ENCODE data around the gene EIPR1. TPM values are rescaled to one million over a fixed set of nuclear protein-coding genes. Genes with fewer than 3 reads are reported as not detected.

The EIPR1 gene
- total RNA-seq, 1 experiment from 2014 or later, result 22.8 TPM

DNA sequence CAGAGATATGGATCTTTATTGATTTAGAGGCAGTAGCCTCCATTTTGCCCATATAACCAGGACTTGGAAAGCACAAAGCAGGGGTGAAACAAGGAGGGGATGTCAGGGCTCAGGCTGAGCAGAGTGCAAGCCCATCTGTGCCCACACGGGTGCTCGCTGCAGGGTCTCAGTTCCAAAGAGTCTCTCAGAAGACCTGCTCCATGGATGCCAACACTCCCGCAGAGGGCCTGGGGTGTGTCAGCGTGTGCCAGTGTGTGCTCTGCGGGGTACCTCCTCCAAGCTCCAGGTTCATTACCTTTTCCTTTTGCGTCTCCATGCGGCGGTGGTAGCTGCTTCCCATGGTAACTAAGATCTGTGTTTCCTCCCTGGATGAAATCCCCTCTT, 107.5 kb downstream of the EIPR1 start:
- CTCF ChIA-PET, result no interaction called here
- H3K27me3 Mint-ChIP-seq (ENCODE audit: low read depth), result no peaks in the 10 kb centered on the region
- peaks cover 17% of the 10 kb centered on the region; the same call in 1 of the 2 replicates for H3K36me3 Mint-ChIP-seq
- no peak overlapping the region for H3K4me3 Mint-ChIP-seq
- H3K4me1 Mint-ChIP-seq, result peaks cover 20% of the 10 kb centered on the region
- DNase-seq (ENCODE audit: low spot score) (no peak), ATAC-seq (no peak)
- no peak for TF ChIP-seq NR3C1 (CRISPR knock-in tag; conservative IDR thresholded peaks at IDR 0.05; ENCODE audit: low read depth)
- no peak for TF ChIP-seq NFATC4 (CRISPR knock-in tag; IDR thresholded peaks at IDR 0.05)
- no peak for TF ChIP-seq TP53 (CRISPR knock-in tag; IDR thresholded peaks at IDR 0.05)
- no peak for TF ChIP-seq RELA (CRISPR knock-in tag; IDR thresholded peaks at IDR 0.05; ENCODE audit: borderline replicate concordance)
- TF ChIP-seq, protein P1, sequence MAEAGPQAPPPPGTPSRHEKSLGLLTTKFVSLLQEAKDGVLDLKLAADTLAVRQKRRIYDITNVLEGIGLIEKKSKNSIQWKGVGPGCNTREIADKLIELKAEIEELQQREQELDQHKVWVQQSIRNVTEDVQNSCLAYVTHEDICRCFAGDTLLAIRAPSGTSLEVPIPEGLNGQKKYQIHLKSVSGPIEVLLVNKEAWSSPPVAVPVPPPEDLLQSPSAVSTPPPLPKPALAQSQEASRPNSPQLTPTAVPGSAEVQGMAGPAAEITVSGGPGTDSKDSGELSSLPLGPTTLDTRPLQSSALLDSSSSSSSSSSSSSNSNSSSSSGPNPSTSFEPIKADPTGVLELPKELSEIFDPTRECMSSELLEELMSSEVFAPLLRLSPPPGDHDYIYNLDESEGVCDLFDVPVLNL (CRISPR knock-in tag; IDR thresholded peaks at IDR 0.05; ENCODE audit: borderline replicate concordance, low read depth), result no peak
- TF ChIP-seq OVOL2 (CRISPR knock-in tag; IDR thresholded peaks at IDR 0.05; ENCODE audit: borderline replicate concordance), result no peak
- TF ChIP-seq NFE2L1 (CRISPR knock-in tag; IDR thresholded peaks at IDR 0.05), result no peak
- TF ChIP-seq, protein P2, sequence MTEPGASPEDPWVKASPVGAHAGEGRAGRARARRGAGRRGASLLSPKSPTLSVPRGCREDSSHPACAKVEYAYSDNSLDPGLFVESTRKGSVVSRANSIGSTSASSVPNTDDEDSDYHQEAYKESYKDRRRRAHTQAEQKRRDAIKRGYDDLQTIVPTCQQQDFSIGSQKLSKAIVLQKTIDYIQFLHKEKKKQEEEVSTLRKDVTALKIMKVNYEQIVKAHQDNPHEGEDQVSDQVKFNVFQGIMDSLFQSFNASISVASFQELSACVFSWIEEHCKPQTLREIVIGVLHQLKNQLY (CRISPR knock-in tag; IDR thresholded peaks at IDR 0.05), result no peak
- TF ChIP-seq, protein P3, sequence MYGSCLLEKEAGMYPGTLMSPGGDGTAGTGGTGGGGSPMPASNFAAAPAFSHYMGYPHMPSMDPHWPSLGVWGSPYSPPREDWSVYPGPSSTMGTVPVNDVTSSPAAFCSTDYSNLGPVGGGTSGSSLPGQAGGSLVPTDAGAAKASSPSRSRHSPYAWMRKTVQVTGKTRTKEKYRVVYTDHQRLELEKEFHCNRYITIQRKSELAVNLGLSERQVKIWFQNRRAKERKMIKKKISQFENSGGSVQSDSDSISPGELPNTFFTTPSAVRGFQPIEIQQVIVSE (CRISPR knock-in tag; IDR thresholded peaks at IDR 0.05; ENCODE audit: borderline replicate concordance), result no peak
- no peak for TF ChIP-seq PRRX2 (CRISPR knock-in tag; IDR thresholded peaks at IDR 0.05)
- TF ChIP-seq, protein P4, sequence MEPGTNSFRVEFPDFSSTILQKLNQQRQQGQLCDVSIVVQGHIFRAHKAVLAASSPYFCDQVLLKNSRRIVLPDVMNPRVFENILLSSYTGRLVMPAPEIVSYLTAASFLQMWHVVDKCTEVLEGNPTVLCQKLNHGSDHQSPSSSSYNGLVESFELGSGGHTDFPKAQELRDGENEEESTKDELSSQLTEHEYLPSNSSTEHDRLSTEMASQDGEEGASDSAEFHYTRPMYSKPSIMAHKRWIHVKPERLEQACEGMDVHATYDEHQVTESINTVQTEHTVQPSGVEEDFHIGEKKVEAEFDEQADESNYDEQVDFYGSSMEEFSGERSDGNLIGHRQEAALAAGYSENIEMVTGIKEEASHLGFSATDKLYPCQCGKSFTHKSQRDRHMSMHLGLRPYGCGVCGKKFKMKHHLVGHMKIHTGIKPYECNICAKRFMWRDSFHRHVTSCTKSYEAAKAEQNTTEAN (CRISPR knock-in tag; IDR thresholded peaks at IDR 0.05), result no peak
- TF ChIP-seq, protein P5, sequence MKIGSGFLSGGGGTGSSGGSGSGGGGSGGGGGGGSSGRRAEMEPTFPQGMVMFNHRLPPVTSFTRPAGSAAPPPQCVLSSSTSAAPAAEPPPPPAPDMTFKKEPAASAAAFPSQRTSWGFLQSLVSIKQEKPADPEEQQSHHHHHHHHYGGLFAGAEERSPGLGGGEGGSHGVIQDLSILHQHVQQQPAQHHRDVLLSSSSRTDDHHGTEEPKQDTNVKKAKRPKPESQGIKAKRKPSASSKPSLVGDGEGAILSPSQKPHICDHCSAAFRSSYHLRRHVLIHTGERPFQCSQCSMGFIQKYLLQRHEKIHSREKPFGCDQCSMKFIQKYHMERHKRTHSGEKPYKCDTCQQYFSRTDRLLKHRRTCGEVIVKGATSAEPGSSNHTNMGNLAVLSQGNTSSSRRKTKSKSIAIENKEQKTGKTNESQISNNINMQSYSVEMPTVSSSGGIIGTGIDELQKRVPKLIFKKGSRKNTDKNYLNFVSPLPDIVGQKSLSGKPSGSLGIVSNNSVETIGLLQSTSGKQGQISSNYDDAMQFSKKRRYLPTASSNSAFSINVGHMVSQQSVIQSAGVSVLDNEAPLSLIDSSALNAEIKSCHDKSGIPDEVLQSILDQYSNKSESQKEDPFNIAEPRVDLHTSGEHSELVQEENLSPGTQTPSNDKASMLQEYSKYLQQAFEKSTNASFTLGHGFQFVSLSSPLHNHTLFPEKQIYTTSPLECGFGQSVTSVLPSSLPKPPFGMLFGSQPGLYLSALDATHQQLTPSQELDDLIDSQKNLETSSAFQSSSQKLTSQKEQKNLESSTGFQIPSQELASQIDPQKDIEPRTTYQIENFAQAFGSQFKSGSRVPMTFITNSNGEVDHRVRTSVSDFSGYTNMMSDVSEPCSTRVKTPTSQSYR (CRISPR knock-in tag; IDR thresholded peaks at IDR 0.05), result no peak
- no peak for TF ChIP-seq NR1H2 (CRISPR knock-in tag; IDR thresholded peaks at IDR 0.05)
- TF ChIP-seq, protein P6, sequence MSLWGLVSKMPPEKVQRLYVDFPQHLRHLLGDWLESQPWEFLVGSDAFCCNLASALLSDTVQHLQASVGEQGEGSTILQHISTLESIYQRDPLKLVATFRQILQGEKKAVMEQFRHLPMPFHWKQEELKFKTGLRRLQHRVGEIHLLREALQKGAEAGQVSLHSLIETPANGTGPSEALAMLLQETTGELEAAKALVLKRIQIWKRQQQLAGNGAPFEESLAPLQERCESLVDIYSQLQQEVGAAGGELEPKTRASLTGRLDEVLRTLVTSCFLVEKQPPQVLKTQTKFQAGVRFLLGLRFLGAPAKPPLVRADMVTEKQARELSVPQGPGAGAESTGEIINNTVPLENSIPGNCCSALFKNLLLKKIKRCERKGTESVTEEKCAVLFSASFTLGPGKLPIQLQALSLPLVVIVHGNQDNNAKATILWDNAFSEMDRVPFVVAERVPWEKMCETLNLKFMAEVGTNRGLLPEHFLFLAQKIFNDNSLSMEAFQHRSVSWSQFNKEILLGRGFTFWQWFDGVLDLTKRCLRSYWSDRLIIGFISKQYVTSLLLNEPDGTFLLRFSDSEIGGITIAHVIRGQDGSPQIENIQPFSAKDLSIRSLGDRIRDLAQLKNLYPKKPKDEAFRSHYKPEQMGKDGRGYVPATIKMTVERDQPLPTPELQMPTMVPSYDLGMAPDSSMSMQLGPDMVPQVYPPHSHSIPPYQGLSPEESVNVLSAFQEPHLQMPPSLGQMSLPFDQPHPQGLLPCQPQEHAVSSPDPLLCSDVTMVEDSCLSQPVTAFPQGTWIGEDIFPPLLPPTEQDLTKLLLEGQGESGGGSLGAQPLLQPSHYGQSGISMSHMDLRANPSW (CRISPR knock-in tag; conservative IDR thresholded peaks at IDR 0.05; ENCODE audit: low read depth), result no peak
- no peak for TF ChIP-seq CREB1 (CRISPR knock-in tag; IDR thresholded peaks at IDR 0.05)
- TF ChIP-seq, protein P7, sequence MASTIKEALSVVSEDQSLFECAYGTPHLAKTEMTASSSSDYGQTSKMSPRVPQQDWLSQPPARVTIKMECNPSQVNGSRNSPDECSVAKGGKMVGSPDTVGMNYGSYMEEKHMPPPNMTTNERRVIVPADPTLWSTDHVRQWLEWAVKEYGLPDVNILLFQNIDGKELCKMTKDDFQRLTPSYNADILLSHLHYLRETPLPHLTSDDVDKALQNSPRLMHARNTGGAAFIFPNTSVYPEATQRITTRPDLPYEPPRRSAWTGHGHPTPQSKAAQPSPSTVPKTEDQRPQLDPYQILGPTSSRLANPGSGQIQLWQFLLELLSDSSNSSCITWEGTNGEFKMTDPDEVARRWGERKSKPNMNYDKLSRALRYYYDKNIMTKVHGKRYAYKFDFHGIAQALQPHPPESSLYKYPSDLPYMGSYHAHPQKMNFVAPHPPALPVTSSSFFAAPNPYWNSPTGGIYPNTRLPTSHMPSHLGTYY (CRISPR knock-in tag; IDR thresholded peaks at IDR 0.05), result no peak
- H3K27ac Mint-ChIP-seq, result no peak overlapping the region
- peaks cover 33% of the 10 kb centered on the region for H3K9me3 Mint-ChIP-seq
- POLR2A ChIA-PET, result no interaction called here
